Parietal lobe (tissue), 1 donor: ENCODE measurements around the gene PDE4A. TPM values are rescaled to one million over a fixed set of nuclear protein-coding genes. Genes with fewer than 3 reads are reported as not detected.

Experiments used
- total RNA-seq: library from RNA; depleted of rRNA; stranded (reverse); fragments of >200 nt; gene quantifications from one replicate; pipeline ENCODE4 v1.2.3, GENCODE V29; 2014

Gene PDE4A
- total RNA-seq: 7.8 TPM

DNA sequence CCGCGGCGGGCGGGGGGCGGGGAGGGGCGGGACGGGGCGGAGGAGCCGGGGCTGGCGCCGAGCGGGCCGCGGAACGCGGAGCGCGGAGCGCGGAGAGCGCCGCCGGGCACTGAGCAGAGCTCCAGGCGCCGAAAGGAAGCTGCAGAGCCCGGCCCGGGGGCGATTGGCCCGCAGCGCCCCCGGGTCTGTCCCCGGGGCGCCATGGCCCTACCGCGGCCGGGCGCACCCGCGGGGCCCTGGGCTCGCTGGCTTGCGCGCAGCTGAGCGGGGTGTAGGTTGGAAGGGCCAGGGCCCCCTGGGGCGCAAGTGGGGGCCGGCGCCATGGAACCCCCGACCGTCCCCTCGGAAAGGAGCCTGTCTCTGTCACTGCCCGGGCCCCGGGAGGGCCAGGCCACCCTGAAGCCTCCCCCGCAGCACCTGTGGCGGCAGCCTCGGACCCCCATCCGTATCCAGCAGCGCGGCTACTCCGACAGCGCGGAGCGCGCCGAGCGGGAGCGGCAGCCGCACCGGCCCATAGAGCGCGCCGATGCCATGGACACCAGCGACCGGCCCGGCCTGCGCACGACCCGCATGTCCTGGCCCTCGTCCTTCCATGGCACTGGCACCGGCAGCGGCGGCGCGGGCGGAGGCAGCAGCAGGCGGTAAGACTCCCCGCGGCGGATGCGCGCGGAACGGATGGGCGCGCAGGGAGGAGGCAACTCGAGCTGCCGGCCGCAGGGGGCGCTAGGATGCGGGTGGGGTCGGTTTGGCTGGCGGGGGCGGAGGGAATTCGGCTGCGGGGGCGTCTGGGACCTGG is at the start of gene PDE4A:
TSS of gene PDE4A (plus strand) at position 95 of the 796 bp plus-strand sequence. CDS start at position 322, 227 bp downstream.

DNA sequence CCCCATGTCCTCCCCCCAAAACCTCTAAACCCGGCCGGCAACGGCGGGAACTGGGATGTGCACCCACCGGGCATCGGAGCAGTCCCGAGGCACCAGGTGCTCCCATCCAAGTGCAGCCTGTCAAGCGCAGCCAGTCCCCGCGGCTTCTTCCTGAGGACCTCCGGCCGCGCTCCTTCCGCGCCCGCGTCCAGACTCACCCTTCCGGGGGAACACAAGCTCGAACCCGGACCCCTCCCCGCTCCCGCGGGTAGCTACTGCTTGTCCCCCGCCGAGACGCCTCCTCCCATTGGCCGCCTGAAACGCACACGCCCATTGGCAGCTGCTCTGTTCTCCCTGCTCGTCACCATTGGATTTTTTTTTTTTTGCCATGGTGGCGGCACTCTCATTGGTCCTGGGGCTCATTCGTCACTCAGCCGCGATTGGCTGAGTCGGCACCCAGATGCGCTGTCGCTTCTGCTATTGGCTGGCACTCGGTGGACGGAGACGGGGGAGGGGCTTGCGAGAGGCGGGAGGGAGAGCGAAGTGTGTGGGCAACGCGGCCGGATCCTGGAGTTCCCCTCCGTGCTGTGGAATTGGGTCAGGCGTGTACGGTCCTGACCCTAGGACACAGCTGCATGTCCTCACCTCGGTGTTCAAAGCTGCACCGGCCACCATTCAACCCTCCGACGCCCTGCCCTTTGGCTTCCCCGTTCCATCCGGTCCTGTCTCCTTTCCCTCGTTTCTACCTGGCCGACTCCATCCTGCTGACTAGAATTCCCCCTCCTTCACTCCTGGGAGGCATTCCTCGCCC is 39.8 kb upstream of the PDE4A start, which contains the start of gene TYK2:
TSS of gene TYK2 (minus strand) at position 260 of the 790 bp plus-strand sequence. CDS start 2,166 bp downstream, outside the sequence.

DNA sequence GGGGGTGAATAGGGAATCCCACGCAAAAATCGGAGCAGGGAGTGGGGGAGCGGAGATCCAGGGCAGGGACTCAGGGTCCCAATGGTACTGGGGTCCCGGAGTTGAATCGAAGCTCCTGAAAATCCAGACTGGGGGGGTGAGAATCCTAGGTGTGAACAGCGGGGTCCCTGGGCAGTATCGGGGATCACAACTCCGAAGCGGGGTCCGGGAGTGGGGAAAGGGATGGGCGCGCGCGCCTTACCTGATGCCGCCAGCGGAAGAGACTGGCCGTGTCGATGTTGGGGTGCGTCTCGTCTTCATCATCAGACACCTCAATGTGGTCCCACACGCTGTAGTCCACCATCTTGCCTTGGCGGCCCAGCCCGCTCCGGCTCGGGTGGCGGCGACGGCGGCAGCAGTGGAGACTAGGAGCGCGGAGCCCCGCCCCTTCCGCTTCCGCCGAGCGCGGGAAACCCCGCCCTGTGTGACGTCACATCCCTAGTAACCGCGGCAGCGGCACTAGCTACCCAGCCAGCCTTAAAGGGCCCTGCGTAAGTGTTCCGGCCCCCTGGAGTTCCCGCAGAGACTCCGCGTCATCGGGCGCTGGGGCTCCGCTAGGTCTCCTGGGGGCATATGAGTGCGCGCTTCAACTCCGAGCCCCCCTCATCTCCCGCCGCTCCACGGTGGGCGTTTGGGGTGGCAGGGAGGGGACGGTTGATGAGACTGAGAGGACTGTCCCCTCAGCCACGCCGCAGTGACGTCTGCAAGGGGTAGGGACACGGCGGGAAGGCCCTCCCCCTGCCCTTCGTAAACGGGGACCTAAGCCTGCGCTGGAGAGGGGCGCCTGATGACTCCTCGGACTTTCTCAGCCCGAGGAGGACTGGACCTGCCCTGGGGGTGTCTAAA is 17.0 kb upstream of the PDE4A start, which contains the start of gene CDC37:
TSS of gene CDC37 (minus strand) at position 406 of the 885 bp plus-strand sequence. CDS start at position 343, 63 bp downstream.

DNA sequence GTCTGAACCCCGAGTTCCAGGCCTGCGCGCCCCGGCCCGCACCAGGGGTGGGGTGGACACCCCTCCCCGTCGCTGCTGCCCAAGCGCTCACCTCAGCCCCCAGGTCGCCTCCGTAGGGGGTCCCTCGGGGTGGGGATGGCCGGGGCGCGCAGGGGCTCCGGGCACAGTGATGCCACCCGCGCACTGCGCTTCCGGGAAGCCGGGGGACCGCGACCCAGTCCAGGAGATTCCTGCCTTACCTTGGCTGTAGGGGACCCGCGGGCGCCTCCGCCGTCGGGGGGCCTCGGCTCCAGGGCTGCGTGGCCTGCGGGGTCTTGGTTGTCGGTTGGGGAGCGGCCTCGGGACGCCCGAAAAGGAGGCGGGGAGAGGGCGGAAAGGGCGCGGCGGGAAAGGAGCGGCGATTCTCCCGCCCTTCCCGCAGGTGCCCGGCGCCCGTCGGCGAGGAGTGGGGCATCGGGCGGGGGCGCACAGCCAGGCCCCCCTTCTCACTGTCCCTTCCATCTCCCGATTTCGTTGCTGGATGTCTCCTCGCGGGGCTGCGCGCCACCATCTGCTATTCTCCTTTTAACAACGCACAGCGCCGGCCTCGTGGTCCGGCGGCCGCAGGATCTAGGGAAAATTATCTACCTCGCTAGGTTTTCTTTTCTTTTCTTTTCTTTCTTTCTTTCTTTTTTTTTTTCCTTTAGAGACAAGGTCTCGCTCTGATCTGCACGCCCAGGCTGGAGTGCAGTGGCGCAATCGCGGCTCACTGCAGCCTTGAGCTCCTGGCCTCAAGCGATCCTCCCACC is 82.9 kb downstream of the PDE4A start, which contains the start of gene KEAP1:
TSS of gene KEAP1 (minus strand) at position 355 of the 788 bp plus-strand sequence. CDS start 3,323 bp downstream, outside the sequence.

DNA sequence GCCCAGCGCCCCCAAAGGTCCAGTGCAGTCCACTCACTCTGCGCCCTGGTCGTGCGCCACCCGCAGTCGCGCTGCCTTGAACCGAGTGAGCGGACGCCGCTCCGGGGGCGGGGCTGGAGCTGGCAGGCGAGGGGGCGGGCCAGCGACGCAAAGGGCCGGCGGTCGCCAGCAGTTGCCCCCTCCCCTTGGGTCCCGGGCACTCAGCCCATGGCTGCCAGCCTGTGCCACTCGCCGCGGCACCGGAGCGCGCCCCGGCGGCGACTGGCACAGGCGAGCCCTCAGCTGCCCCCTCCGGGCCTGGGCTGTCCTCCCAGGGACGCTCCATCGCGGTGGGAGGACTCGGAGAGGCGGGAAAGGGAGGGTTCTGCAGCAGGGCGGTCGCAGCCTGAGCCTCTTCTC is 97.0 kb downstream of the PDE4A start, which contains the start of gene S1PR5:
TSS of gene S1PR5 (minus strand) at position 87 of the 399 bp plus-strand sequence. CDS start 2,436 bp downstream, outside the sequence.

Other genes with a start within 250 kb of the PDE4A start
- 71.1 TPM for gene DNMT1, start 225.6 kb upstream of the PDE4A start, total RNA-seq
- 3.1 TPM for gene S1PR2, start 189.2 kb upstream of the PDE4A start, total RNA-seq
- 15.0 TPM for gene MRPL4, start 168.3 kb upstream of the PDE4A start, total RNA-seq
- gene ICAM1, start 149.4 kb upstream of the PDE4A start, total RNA-seq: 1.3 TPM
- not detected for gene ICAM4, start 133.6 kb upstream of the PDE4A start, total RNA-seq
- gene ICAM5, start 130.6 kb upstream of the PDE4A start, total RNA-seq: 4.1 TPM
- gene ZGLP1, start 110.7 kb upstream of the PDE4A start, total RNA-seq: 5.9 TPM
- gene FDX2, start 104.5 kb upstream of the PDE4A start, total RNA-seq: 18.2 TPM
- gene RAVER1, start 87.0 kb upstream of the PDE4A start, total RNA-seq: 5.9 TPM
- gene ICAM3, start 80.9 kb upstream of the PDE4A start, total RNA-seq: 0.63 TPM
- gene TYK2, start 40.0 kb upstream of the PDE4A start, total RNA-seq: 67.6 TPM
- gene CDC37, start 17.0 kb upstream of the PDE4A start, total RNA-seq: 52.6 TPM
- gene KEAP1, start 82.8 kb downstream of the PDE4A start, total RNA-seq: 38.5 TPM
- gene S1PR5, start 96.9 kb downstream of the PDE4A start, total RNA-seq: not detected
- gene ATG4D, start 123.4 kb downstream of the PDE4A start, total RNA-seq: 14.7 TPM
- gene KRI1, start 145.5 kb downstream of the PDE4A start, total RNA-seq: 4.7 TPM
- 72.6 TPM for gene CDKN2D, start 148.4 kb downstream of the PDE4A start, total RNA-seq
- gene AP1M2, start 166.8 kb downstream of the PDE4A start, total RNA-seq: not detected
- gene SLC44A2, start 205.0 kb downstream of the PDE4A start, total RNA-seq: 31.9 TPM
- gene ILF3, start 233.8 kb downstream of the PDE4A start, total RNA-seq: 277 TPM